ENCODE data around the gene POLR3A.

The POLR3A gene

DNA sequence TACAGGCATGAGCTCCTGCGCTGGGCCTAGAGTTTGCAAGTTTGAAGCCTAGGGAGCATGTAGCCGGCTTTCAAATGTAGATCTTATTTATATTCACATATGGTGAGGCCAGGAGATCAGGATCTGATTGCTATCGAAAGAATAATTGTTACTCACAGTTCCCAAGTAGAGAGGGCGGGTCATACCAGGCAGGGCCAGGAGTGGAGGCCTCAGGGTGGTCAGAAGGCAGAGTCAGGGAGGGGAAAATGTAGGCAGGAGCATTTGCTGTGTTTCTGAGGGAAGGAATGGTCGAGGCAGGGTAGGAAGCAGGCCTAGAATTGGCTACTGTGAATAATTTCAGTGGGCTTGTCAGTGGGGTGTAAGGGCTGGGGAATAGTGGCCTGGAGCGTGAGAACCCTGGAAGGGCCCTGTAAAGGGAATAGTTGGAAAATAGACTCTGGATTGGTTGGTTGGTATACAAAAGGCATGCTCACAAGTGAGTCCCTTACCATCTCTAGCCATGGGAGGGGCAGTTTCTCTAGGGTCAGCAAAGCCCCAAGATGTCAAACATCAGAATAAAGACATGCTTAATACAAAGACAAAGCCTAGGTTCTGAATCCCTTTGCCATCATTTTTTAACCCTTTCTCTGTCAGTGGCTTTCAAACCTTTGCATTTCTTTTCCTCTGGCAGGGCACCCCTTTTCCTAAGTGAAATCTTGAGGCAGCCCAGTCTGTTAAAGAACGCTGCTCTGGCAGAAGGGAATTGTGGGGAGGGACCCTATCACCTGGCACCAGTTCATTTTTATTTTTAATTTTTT is 66.8 kb downstream of the POLR3A start:
- no peak overlapping the region for H3K4me3 ChIP-seq

DNA sequence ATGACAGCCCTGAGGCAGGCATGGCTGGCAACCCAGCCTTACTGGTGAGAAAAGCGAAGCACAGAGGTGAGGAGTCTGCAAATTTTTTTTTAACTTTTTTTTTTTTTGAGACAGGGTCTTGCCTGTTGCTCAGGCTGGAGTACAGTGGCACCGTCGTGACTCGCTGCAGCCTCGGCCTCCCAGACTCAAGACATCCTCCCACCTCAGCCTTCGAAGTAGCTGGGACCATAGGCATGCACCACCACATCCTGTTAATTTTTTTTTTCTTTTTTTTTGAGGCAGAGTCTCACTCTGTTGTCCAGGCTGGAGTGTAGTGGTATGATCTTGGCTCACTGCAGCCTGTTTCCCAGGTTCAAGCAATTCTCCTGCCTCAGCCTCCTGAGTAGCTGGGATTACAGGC is 67.6 kb downstream of the POLR3A start:
- H3K27ac ChIP-seq: no peak overlapping the region
- H3K4me3 ChIP-seq: no peak overlapping the region

More for the DNA sequence above, 66.8 kb downstream of the POLR3A start:
- H3K27ac ChIP-seq: no peak overlapping the region

DNA sequence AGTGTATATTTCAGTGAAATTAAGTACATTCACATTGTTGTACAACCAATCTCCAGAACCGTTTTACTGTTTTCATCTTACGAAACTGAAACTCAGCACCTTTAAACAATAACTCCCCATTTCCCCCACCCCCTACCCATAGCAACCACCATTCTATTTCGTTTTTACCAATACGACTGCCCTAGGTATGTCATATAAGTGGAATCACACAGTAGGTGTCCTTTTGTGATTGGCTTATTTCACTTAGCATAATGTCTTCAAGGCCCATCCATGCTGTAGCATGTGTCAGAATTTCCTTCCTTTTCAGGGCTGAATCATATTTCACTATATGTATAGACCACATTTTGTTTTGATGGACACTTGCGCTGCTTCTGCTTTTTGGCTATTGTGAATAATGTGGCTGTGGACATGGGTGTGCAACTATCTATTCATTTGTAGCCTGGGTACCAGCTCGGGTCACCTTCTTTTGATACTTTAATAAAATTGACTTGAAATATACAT is 68.4 kb downstream of the POLR3A start:
- H3K4me3 ChIP-seq: no peak overlapping the region
- H3K27ac ChIP-seq: no peak overlapping the region

DNA sequence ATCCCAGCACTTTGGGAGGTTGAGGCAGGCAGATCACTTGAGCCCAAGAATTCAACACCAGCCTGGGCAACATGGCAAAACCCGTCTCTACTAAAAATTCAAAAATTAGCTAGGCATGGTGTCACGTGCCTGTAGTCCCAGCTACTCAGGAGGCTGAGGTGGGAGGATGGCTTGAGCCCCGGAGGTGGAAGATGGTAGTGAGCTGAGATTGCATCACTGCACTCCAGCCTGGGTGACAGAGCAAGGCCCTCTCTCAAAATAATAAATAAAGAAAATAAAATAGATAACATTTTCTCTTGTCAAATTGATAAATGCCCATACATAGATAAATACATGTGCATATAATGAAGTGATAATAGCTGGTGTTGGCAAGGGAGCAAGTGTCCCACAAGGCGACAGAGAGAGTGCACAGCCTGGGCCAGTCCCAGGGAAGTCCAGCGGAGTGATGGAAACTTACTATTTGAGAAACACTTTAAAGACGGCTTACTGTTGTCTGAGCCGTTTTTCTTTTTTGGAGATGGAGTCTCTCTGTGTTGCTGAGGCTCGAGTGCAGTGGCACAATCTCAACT is 69.3 kb downstream of the POLR3A start:
- Histone ChIP-seq H3K4me3 (no peak overlapping the region), H3K27ac (peak overlapping the region in 3 of 21 experiments; percentile 20 to 39 (median 30))

DNA sequence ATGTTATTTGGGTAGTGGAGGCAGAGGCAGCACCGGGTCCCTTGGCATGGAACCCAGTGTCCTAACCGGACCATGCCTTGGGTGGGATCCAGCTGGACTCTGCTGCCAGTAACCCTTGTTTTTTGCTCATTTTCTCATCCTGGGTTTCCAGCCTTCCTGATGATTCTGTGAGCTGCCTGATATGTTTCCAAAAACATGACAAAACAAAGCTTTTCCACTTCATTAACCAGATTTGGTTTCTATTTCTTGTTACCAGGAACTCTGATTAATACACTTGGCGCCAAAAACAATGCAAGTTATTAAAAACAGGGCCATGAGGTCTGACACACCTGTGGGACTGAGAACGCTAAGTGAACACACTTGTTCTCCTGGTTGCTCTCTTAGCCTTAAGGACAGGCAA is 69.9 kb downstream of the POLR3A start:
- Histone ChIP-seq H3K27ac (peak overlapping the region in 7 of 21 experiments; percentile 20 to 66 (median 55)), H3K4me3 (no peak overlapping the region)

DNA sequence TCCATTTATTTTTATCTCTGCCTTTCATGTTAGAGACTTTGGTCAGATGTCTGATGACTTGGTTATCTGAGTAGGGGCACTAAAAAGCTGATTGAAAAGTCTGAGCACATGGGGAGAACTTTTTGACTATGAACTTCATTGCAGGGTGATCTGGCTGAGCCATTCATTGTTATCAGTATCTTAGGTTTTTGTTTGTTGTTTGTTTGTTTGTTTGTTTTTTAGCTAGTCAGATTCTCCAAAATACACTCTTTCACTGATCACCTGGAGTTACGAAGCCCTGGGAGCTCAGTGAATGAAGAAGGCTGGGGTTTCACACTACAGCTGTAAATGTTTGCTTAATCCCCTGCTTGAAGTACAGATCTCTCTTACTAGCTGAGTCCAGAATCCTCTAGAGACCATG is 74.2 kb downstream of the POLR3A start:
- no peak overlapping the region for H3K4me3 ChIP-seq
- no peak overlapping the region for H3K27ac ChIP-seq

DNA sequence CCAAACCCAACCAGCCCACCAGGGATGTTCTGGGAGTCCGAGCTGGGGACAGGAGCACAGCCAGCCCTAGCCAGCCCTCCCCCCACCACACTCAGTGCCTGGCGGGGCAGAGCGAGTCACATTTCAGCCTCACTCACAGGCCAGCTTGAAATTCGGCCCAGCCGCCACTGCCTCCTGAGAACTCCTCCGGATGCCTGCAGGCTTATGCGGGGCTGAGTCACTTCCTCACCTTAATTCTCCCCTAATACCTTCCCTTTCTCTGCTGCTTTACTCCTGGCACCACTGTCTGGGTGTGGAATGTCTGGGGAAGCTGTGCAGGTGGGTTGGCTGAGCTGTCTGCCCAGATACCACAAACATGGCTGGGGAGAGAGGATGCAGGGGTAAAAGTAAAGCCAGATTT is 80.1 kb downstream of the POLR3A start:
- Histone ChIP-seq H3K4me3 (no peak overlapping the region), H3K27ac (peak overlapping the region in 8 of 21 experiments; percentile 31 to 77 (median 58))

DNA sequence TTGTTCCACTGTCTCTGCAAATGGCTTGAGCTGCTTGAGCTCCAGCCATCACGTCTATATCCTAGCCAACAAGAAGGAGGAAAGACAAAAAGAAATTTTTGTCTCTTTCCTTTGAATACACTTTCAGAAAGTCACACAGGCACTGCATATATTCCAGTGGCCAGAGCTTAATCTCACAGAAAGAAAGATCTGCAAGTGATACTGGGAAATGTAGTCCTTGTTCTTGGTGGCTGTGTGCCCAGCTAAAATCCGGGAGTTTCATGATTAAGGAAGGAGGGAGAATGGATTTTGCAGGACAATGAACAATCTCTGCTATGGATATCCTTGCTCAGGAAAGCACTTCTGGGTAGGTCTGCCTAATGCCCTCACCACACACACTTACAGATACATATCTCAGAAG is 83.2 kb downstream of the POLR3A start:
- Histone ChIP-seq H3K27ac (no peak overlapping the region), H3K4me3 (no peak overlapping the region)

DNA sequence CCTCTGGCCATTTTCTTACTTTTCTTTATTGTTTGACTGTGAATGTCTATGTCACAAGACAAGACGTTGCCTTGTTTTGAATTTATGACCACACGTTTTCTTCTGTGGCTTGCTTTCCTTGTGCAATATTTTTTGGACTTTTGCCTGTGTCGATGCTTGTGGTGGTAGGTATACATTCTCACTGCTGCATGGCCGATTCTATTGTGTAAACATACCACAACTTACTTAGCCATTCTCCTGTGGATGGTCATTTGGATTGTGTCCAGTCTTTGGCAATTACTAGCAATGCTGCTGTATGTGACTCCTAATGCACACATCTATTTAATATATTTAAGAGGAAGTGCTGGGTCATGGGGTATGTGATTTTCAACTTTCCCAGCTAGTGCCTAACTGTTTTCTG is 84.8 kb downstream of the POLR3A start:
- Histone ChIP-seq H3K4me3 (no peak overlapping the region), H3K27ac (no peak overlapping the region)

DNA sequence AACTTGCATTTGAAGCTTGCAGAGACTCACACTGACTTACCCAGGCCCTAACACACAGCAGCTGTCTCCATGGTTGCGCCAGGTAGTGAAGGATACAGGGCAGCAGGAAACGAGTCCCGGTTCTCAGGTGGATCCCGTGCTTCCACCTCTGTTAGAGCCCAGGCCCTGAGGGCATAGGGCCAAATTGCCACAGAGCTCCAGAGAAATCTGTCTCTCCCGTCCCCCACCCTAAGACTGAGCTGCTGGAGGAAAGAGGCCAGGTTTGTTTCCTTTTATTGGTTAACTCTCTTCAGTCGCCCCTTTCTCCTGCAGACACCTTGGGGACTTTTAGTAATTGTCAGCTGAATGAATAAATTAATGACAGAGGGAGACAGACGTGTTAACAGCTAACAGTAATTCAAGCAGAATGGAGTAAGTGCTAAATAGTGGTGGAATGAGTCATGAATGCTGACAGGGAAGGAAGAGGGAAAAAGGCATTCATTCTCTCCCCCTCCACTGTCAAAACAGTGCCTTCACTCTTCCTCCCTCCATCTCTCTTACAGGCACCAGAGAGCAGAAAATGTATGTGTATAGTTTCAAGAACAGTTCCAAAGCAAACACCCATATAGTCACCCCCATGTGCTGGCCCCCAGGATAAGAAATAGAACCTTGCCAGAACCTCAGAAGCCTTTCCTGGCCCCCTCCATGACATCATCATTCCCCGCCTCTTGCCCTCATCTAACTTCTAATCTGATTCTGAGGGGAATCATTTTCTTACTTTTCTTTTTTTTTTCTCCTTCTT is 86.0 kb downstream of the POLR3A start:
- H3K4me3 ChIP-seq: no peak overlapping the region
- peak overlapping the region in 5 of 21 experiments; percentile 6 to 51 (median 38) for H3K27ac ChIP-seq

DNA sequence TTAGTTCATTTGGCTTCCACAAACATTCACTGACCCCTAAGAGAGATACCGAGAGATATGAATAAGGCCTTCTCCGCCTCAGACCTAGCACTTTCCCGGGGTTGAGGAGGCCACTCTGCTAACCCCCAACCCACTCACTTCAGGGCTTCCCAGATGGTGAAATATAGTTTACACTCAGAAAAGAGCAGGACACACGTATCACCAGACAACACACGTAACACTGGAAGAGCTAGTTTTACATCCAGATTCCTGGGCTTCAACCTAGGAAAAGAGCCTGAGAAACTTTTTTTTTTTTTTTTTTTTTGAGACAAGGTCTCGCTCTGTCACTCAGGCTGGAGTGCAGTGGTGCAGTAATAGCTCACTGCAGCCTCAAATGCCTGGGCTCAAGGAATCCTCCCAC is 87.5 kb downstream of the POLR3A start:
- H3K4me3 ChIP-seq: no peak overlapping the region
- H3K27ac ChIP-seq: no peak overlapping the region

DNA sequence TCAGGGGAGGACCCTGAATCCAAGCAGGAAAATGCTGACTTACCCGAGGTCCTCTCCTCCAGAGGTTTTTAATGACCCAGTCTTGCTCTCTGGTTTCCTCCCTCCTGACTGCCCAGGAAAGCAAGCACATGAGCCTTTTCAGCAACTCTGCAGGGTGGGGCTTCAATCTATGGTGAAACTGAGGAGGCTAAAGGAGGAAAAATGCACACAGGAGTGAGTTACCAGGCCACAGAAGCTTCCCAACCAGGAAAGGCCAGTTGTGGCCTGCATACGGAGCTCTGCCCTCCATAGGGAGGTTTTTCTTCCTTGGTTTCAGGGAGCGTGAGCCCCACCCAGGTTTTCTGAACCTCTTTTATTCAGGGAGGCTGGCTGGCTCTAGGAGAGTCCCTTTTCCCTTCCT is 88.7 kb downstream of the POLR3A start:
- Histone ChIP-seq H3K4me3 (no peak overlapping the region), H3K27ac (peak overlapping the region in 2 of 21 experiments; percentile 43 to 55)

DNA sequence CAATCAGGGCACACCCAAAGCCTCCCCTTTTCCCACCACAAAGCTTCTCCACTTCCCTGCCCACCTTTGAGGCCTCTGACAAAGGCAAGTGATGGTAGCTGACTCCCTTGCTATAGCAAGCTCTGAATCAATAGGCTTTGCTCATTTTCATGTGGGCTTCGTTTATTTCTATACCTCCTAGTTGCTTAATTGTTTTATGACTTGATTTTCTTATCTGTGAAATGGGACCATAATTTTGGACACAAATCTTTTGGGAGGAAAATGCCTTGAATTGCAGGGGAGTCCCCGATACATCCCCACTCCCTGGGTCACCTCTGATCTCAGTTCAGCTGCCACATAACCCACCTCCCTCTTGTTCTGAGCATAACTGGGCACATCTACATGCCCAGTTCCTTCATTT is 89.1 kb downstream of the POLR3A start:
- Histone ChIP-seq H3K4me3 (no peak overlapping the region), H3K27ac (peak overlapping the region in 2 of 21 experiments; percentile 43 to 55)

DNA sequence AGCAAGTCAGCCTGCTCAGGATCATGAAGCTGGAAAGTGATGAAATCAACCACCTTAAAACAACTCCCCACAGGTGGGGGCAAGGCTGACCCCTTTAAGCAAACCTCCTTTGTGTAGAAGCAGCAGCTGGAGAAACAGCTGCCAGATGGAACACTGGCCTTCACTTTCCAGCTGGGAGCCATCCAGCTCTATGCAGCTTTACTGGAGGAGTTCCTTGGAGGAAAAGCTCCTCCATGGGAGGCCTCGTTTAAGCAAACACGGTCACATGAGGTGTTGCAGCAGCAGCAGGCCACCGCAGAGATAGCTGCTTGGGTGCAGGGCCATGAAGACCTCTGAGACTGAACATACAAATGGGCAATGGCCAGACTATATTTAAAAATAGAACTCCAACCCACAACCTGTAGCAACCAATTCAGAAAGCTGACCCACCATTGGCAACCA is 89.7 kb downstream of the POLR3A start:
- H3K27ac ChIP-seq: peak overlapping the region in 2 of 21 experiments; percentile 11 to 43
- no peak overlapping the region for H3K4me3 ChIP-seq

DNA sequence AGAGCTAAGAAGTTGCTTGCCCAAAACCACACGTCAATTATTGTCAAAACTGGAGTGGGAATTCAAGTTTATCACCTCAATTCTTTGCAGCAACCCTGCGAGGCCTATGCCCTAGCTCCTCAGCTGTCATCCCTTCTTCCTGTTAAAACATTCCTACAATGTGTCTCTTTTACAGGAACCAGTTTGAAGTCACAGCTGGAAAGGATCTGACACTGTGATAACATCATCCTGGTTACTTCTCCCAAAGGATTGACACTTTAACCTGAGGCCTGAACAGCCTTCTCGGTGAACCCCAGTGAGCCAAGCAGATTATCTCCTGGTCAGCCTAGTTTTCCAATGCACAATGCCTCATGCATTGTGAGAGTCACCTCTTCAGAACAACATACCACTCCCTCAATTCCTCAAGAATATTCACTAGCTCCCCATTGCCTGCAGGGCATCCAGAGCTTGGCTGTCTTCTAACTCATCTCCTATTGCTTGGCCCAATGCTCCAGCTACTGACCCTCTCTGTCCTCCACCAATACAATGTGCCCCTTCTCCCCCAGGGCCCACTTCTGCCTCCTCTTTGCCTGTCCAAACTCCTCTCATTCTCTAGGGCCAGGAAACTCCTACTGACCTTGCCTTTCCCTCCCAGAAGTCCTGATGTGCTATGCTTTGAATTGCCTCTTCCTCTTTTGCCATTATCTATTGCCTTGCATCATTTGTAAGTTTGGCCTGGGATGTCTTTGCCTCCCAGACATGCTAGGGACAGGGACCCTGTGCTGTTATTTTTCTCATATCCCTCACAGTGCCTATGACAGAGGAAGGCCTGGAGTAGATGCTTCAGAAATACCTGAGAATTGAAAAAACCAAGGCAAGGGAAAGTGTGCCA is 92.4 kb downstream of the POLR3A start:
- no peak overlapping the region for H3K27ac ChIP-seq
- no peak overlapping the region for H3K4me3 ChIP-seq

DNA sequence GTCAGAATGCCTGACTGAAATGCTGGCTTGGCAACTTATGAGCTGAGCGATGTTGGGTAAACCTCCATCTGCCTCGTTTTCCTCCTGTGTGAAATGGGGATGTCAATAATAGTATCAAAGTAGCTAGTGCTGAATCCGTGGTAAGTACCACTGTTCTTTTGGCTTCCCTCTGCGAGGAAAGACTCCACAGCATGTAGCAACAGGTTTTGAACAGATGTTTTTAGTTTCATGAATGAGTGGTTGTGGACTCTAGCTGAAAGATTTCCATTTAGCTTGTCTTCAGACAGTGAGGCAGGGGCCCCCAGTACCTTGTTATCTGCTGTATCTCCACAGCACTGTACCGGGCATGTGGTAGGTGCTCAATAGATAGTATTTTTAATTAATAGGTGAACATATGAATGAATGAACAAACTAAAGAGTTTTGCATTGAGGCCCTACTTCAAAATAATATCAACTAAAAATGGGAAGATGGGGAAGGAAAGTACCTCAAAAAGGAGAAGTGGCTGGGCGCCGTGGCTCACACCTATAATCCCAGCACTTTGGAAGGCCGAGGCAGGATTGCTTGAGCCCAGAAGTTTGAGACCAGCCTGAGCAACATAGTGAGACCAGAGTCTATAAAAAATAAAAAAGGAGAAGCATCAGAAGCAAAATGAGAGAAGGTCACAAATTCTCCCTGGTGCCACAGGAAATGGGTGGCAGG is 97.1 kb downstream of the POLR3A start:
- Histone ChIP-seq H3K4me3 (no peak overlapping the region), H3K27ac (no peak overlapping the region)

DNA sequence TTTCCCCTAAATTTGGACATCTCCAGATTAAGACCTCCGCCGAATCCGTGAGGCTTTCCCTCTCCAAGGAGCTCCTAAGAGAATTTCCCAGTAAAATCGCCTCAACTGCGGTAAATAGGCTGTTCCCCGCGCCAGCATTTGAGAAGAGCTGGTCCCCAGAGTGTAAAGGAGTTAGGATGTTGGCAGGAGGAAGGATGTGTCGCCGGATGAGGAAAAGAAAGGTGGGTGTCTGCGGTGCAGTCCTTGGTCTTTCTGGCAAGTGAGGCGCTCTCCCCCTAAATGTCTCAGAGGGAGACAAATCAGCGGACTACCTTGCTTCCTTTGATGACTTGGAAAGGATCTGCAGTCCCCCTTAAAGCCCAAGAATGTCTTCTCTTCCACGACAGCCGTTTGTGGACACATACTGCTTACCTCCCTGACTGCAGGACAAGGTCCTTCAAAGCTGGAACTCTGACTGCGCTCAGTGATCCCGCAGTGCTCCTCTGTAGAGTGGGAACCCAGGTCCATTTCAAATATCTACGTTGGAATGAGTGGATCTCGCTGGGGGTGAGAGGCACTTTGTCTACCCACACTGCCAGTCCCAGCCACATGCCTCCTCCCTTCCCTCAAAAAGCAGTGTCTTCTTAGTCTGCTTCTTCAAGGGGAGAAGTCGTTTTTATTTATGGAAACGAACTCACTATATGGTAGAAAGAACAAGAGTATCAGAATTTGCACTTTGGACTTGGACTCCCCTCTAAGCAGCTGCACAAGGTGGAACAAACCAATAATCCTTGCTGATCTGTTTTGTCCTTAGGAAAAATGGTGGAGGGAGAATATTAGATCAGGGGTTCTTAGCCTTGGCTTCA is 101.7 kb downstream of the POLR3A start:
- H3K27ac ChIP-seq: peak overlapping the region in 14 of 21 experiments; percentile 75 to 93 (median 83)
- H3K4me3 ChIP-seq: peak overlapping the region; percentile 38 to 83 (median 64)

All from skin epidermis (tissue), 12 donors.